Neural progenitor cell (in vitro differentiated cells): ENCODE results near the gene SLC38A8. TPM values are rescaled to one million over a fixed set of nuclear protein-coding genes. Genes with fewer than 3 reads are reported as not detected.

Source experiments
- DNase-seq: peaks from one replicate; pipeline ENCODE4 v3.0.0-alpha.2; 2016; ENCODE audit warnings: low spot score
- H2AFZ ChIP-seq: fragments of 200-600 bp; sonication (generic); replicated peaks from 2 replicates; pipeline ENCODE4 v1.6.1; 2016; ENCODE audit warnings: antibody characterized with exemption
- H3F3A ChIP-seq: fragments of 200-600 bp; sonication (generic); 2 replicates; pipeline ENCODE4 v1.6.1; 2016; ENCODE audit warnings: antibody characterized with exemption, low read depth
- H3K27ac ChIP-seq: fragments of 200-600 bp; sonication (generic); 2 replicates; pipeline ENCODE4 v1.5.1; 2016; ENCODE audit warnings: mild to moderate bottlenecking
- H3K27me3 ChIP-seq: fragments of 200-600 bp; sonication (generic); 2 replicates; pipeline ENCODE4 v1.6.1; 2016; ENCODE audit warnings: mild to moderate bottlenecking, moderate library complexity
- H3K36me3 ChIP-seq: fragments of 200-600 bp; sonication (generic); 2 replicates; pipeline ENCODE4 v1.5.1; 2016
- H3K4me1 ChIP-seq: fragments of 200-600 bp; sonication (generic); 2 replicates; pipeline ENCODE4 v1.6.1; 2016; ENCODE audit warnings: mixed run types
- H3K4me2 ChIP-seq: fragments of 200-600 bp; sonication (generic); 2 replicates; pipeline ENCODE4 v1.6.1; 2016
- H3K4me3 ChIP-seq: fragments of 200-600 bp; sonication (generic); 2 replicates; pipeline ENCODE4 v1.5.1; 2016
- H3K79me2 ChIP-seq: fragments of 200-600 bp; sonication (generic); 2 replicates; pipeline ENCODE4 v1.6.1; 2016; ENCODE audit warnings: low read depth
- H3K9ac ChIP-seq: fragments of 200-600 bp; sonication (generic); 2 replicates; pipeline ENCODE4 v1.6.1; 2016
- H3K9me3 ChIP-seq: fragments of 200-600 bp; sonication (generic); 2 replicates; pipeline ENCODE4 v1.5.1; 2016; ENCODE audit warnings: low read depth
- H4K20me1 ChIP-seq: fragments of 200-600 bp; sonication (generic); 2 replicates; pipeline ENCODE4 v1.6.1; 2016; ENCODE audit warnings: low read depth
- H3K27ac Mint-ChIP-seq: 3 replicates; pipeline ENCODE4 v1.8.0; 2021; ENCODE audit warnings: mixed read lengths
- H3K27me3 Mint-ChIP-seq: 2 replicates; pipeline ENCODE4 v1.8.0; 2022; ENCODE audit warnings: low read depth, mild to moderate bottlenecking, inconsistent platforms, moderate library complexity, mixed read lengths; ENCODE audit not compliant: insufficient read depth
- H3K36me3 Mint-ChIP-seq: 3 replicates; pipeline ENCODE4 v1.8.0; 2021; ENCODE audit warnings: mixed read lengths
- H3K4me1 Mint-ChIP-seq: 3 replicates; pipeline ENCODE4 v1.8.0; 2021; ENCODE audit warnings: mixed read lengths
- H3K4me3 Mint-ChIP-seq: 3 replicates; pipeline ENCODE4 v1.8.0; 2021; ENCODE audit warnings: mild to moderate bottlenecking, moderate library complexity, mixed read lengths
- H3K9me3 Mint-ChIP-seq: 3 replicates; pipeline ENCODE4 v1.8.0; 2020; ENCODE audit warnings: mixed read lengths
- EZH2 ChIP-seq: fragments of 200-600 bp; sonication (generic); IDR thresholded peaks from 2 replicates; pipeline ENCODE4 v1.6.1; 2017; ENCODE audit warnings: antibody characterized with exemption, mild to moderate bottlenecking, moderate library complexity
- EZH2phosphoT487 ChIP-seq: fragments of 200-600 bp; sonication (generic); IDR thresholded peaks from 2 replicates; pipeline ENCODE4 v1.6.1; 2017; ENCODE audit warnings: antibody characterized with exemption
- total RNA-seq: library from RNA; depleted of rRNA; stranded (reverse); fragments of >200 nt; gene quantifications from 2 replicates; pipeline ENCODE4 v1.2.3, GENCODE V29; 2015; ENCODE audit warnings: low replicate concordance
- TF ChIP-seq, protein P1 (sequence below): fragments of 200-600 bp; sonication (generic); IDR thresholded peaks from 2 replicates; pipeline ENCODE4 v1.5.1; 2017; ENCODE audit warnings: antibody characterized with exemption, mild to moderate bottlenecking

Gene SLC38A8
- total RNA-seq, 1 donor from 2014 or later, result not detected

DNA sequence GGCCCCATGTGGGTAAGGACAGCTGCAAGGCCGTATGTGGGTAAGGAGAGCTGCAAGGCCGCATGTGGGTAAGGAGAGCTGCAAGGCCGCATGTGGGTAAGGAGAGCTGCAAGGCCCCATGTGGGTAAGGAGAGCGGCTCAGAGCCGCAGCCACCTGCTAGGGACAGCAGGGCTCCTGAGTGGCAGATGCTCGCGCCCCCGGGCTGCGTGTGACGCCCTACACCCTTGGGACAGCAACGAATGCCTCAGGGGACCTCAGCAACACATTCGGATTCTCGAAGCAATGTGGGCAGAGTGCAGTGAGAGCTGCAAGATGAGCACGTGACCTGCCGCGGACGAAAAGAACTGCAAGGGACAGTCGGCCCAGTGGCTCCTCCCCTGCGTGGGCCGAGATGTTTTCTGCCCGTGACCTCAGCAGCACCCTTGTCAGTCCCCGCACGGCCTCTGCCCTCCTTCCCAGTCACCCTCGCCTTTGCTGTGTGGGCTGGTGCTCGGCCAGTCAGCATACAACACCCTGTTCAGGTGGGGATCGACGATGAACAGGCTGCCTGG, 9.6 kb upstream of the SLC38A8 start:
- Mint-ChIP-seq H3K27ac (peak overlapping the region; percentile 14), H3K4me1 (peaks cover 15% of the 10 kb centered on the region), H3K4me3 (no peak overlapping the region), H3K27me3 (peaks cover 7% of the 10 kb centered on the region), H3K36me3 (peaks cover 24% of the 10 kb centered on the region), H3K9me3 (no peaks in the 10 kb centered on the region)
- no peaks in the 10 kb centered on the region for H3K36me3 ChIP-seq
- no peak overlapping the region for H3K27ac ChIP-seq
- peaks cover 18% of the 10 kb centered on the region for H3K4me1 ChIP-seq
- H3K9me3 ChIP-seq, result no peaks in the 10 kb centered on the region
- no peaks in the 10 kb centered on the region for H3K27me3 ChIP-seq
- no peaks in the 10 kb centered on the region for H3K79me2 ChIP-seq
- H3K9ac ChIP-seq, result no peak overlapping the region
- DNase-seq, result no peak
- no peak for TF ChIP-seq EZH2phosphoT487
- no peak for TF ChIP-seq EZH2
- TF ChIP-seq, protein P1, sequence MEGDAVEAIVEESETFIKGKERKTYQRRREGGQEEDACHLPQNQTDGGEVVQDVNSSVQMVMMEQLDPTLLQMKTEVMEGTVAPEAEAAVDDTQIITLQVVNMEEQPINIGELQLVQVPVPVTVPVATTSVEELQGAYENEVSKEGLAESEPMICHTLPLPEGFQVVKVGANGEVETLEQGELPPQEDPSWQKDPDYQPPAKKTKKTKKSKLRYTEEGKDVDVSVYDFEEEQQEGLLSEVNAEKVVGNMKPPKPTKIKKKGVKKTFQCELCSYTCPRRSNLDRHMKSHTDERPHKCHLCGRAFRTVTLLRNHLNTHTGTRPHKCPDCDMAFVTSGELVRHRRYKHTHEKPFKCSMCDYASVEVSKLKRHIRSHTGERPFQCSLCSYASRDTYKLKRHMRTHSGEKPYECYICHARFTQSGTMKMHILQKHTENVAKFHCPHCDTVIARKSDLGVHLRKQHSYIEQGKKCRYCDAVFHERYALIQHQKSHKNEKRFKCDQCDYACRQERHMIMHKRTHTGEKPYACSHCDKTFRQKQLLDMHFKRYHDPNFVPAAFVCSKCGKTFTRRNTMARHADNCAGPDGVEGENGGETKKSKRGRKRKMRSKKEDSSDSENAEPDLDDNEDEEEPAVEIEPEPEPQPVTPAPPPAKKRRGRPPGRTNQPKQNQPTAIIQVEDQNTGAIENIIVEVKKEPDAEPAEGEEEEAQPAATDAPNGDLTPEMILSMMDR, result no peak
- H3F3A ChIP-seq, result peaks cover 10% of the 10 kb centered on the region
- no peaks in the 10 kb centered on the region for H4K20me1 ChIP-seq
- H3K4me3 ChIP-seq, result no peak overlapping the region
- no peak overlapping the region for H2AFZ ChIP-seq
- H3K4me2 ChIP-seq, result no peak overlapping the region

- Histone ChIP-seq H3F3A (peaks cover 19% of the 10 kb centered on the region), H3K4me2 (no peak overlapping the region), H3K36me3 (no peaks in the 10 kb centered on the region), H3K9ac (no peak overlapping the region), H3K79me2 (no peaks in the 10 kb centered on the region), H3K4me3 (no peak overlapping the region), H3K27ac (no peak overlapping the region), H4K20me1 (no peaks in the 10 kb centered on the region), H2AFZ (no peak overlapping the region), H3K9me3 (no peaks in the 10 kb centered on the region), H3K4me1 (peaks cover 23% of the 10 kb centered on the region), H3K27me3 (no peaks in the 10 kb centered on the region)
- H3K27ac Mint-ChIP-seq, result no peak overlapping the region
- no peak overlapping the region for H3K4me3 Mint-ChIP-seq
- peaks cover 22% of the 10 kb centered on the region for H3K4me1 Mint-ChIP-seq
- DNase-seq, result no peak
- peaks cover 16% of the 10 kb centered on the region for H3K36me3 Mint-ChIP-seq
- peaks cover 10% of the 10 kb centered on the region for H3K27me3 Mint-ChIP-seq
- no peaks in the 10 kb centered on the region for H3K9me3 Mint-ChIP-seq
- TF ChIP-seq EZH2 (no peak), EZH2phosphoT487 (no peak)
- TF ChIP-seq, protein P1, result no peak
Observed at GRCh38 chr16:84050316-84050715, 7.7 kb upstream of the SLC38A8 start.

- Histone ChIP-seq H3F3A (peaks cover 25% of the 10 kb centered on the region), H4K20me1 (peaks cover 4% of the 10 kb centered on the region), H3K4me3 (no peak overlapping the region), H3K27me3 (no peaks in the 10 kb centered on the region), H3K27ac (no peak overlapping the region), H2AFZ (no peak overlapping the region), H3K9me3 (no peaks in the 10 kb centered on the region), H3K4me2 (no peak overlapping the region), H3K36me3 (no peaks in the 10 kb centered on the region), H3K4me1 (peaks cover 23% of the 10 kb centered on the region), H3K79me2 (no peaks in the 10 kb centered on the region), H3K9ac (no peak overlapping the region)
- peaks cover 10% of the 10 kb centered on the region for H3K27me3 Mint-ChIP-seq
- no peak overlapping the region for H3K4me3 Mint-ChIP-seq
- no peak for DNase-seq
- no peak overlapping the region for H3K27ac Mint-ChIP-seq
- H3K9me3 Mint-ChIP-seq, result no peaks in the 10 kb centered on the region
- peaks cover 28% of the 10 kb centered on the region for H3K4me1 Mint-ChIP-seq
- TF ChIP-seq EZH2phosphoT487 (no peak), EZH2 (no peak)
- TF ChIP-seq, protein P1, result no peak
- H3K36me3 Mint-ChIP-seq, result peaks cover 16% of the 10 kb centered on the region
Observed at GRCh38 chr16:84049403-84050060, 6.9 kb upstream of the SLC38A8 start.
